IPS-18a (cell line): ENCODE results near the gene RMRP.
A peak's percentile ranks its signal among the peaks of the same experiment; 100 is the strongest.

Source experiments
- H3K27ac ChIP-seq: one replicate; pipeline ENCODE4 v1.5.1; 2013; ENCODE audit warnings: low read length
- H3K27me3 ChIP-seq: one replicate; pipeline ENCODE4 v1.6.1; 2013; ENCODE audit warnings: mild to moderate bottlenecking, low read length; ENCODE audit not compliant: control insufficient read depth, insufficient read depth
- H3K36me3 ChIP-seq: one replicate; pipeline ENCODE4 v1.6.1; 2013; ENCODE audit warnings: low read depth, low read length; ENCODE audit not compliant: control insufficient read depth
- H3K4me1 ChIP-seq: one replicate; pipeline ENCODE4 v1.6.1; 2013; ENCODE audit warnings: low read depth, low read length; ENCODE audit not compliant: control insufficient read depth
- H3K4me3 ChIP-seq: one replicate; pipeline ENCODE4 v1.5.1; 2013; ENCODE audit warnings: low read length
- H3K9ac ChIP-seq: one replicate; pipeline ENCODE4 v1.6.1; 2013; ENCODE audit warnings: mild to moderate bottlenecking, low read length, moderate library complexity
- H3K9me3 ChIP-seq: one replicate; pipeline ENCODE4 v1.6.1; 2013; ENCODE audit warnings: low read depth, low read length; ENCODE audit not compliant: control insufficient read depth

The RMRP gene

GRCh38 chr9:35660966-35661415 is 3.2 kb upstream of the RMRP start:
- Histone ChIP-seq H3K4me1 (peaks cover 19% of the 10 kb centered on the region), H3K9ac (no peak overlapping the region)

DNA sequence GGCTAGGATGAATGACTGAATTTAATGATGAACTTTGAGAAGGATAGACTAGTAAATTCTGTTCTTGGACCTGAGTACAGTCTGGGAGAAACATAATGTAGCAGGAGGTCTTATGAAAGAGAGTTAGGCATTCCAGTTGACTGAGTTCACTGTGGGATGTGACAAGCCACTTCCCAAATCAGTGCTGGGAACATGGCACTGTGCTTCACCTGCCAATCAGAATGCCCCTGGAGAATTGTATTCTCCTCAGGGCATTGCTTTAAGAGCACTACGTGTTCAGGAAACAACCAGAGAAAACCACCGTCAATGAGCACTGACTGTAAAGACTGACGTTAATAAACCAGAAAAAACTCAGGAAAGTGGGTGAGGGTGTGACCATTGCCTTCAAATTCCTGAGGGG is 1.5 kb upstream of the RMRP start:
- peaks cover 13% of the 10 kb centered on the region for H3K27me3 ChIP-seq
- H3K4me1 ChIP-seq, result peaks cover 14% of the 10 kb centered on the region
- no peaks in the 10 kb centered on the region for H3K9me3 ChIP-seq
- H3K4me3 ChIP-seq, result peak overlapping the region; percentile 95
- H3K27ac ChIP-seq, result no peak overlapping the region
- H3K36me3 ChIP-seq, result peaks cover 30% of the 10 kb centered on the region
- peak overlapping the region; percentile 74 for H3K9ac ChIP-seq

More at GRCh38 chr9:35660966-35661415, 3.2 kb upstream of the RMRP start:
- Histone ChIP-seq H3K27ac (no peak overlapping the region), H3K27me3 (peaks cover 11% of the 10 kb centered on the region), H3K4me3 (no peak overlapping the region), H3K36me3 (peaks cover 30% of the 10 kb centered on the region), H3K9me3 (no peaks in the 10 kb centered on the region)

- peak overlapping the region; percentile 95 for H3K4me3 ChIP-seq
- H3K27me3 ChIP-seq, result peaks cover 13% of the 10 kb centered on the region
- H3K27ac ChIP-seq, result peak overlapping the region; percentile 92
- H3K9ac ChIP-seq, result peak overlapping the region; percentile 74
- H3K9me3 ChIP-seq, result no peaks in the 10 kb centered on the region
- peaks cover 10% of the 10 kb centered on the region for H3K4me1 ChIP-seq
- peaks cover 30% of the 10 kb centered on the region for H3K36me3 ChIP-seq
These were observed 1.1 kb upstream of the RMRP start for GRCh38 chr9:35658968-35659220.

DNA sequence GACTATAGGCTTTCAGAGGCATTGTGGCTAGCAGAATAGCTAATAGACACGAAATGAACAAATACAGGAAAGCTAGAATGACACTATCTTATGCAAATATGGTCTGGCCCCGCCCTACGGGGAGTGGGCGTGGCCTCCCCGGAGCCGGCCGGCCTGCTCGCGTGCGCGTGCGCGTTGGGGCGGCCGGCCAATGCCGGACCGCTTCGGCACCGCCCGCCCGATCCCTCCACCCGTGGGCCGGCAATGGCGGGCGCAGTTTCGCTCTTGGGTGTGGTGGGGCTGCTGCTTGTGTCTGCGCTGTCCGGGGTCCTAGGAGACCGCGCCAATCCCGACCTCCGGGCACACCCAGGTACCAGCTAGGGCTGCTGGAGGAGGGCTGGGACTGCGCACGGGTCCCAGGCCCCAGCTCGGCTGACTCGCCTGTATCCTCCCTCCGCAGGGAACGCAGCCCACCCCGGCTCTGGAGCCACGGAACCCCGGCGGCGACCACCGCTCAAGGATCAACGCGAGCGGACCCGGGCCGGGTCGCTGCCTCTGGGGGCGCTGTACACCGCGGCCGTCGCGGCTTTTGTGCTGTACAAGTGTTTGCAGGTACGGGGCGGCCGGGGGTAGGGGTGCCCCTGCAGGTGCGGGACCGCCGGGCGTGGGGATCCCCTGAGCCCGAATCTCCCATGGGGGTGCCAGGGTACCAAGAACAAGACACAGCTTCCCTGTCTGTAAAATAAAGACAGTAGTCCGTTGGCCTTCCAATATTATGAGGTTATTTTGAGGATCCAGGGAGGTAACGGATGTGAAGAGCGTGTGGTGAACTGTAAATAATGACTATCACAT is 533 bp upstream of the RMRP start, which contains the start of gene CCDC107:
Gene CCDC107 (plus strand): TSS at position 156 of the 831 bp plus-strand sequence. CDS start 88 bp downstream, at position 244.
- Histone ChIP-seq H3K27ac (peak within 1 kb of the TSS; percentile 92), H3K27me3 (peaks cover 13% of the 10 kb centered on the region), H3K36me3 (peaks cover 30% of the 10 kb centered on the region), H3K4me3 (peak within 1 kb of the TSS; percentile 95), H3K4me1 (peaks cover 9% of the 10 kb centered on the region), H3K9ac (peak within 1 kb of the TSS; percentile 74), H3K9me3 (no peaks in the 10 kb centered on the region)

GRCh38 chr9:35656831-35657545 is 831 bp downstream of the RMRP start:
- no peaks in the 10 kb centered on the region for H3K9me3 ChIP-seq
- no peak overlapping the region for H3K27ac ChIP-seq
- H3K4me3 ChIP-seq, result peak overlapping the region; percentile 95
- peaks cover 13% of the 10 kb centered on the region for H3K27me3 ChIP-seq
- H3K9ac ChIP-seq, result peak overlapping the region; percentile 74
- H3K36me3 ChIP-seq, result peaks cover 17% of the 10 kb centered on the region
- H3K4me1 ChIP-seq, result peaks cover 9% of the 10 kb centered on the region

GRCh38 chr9:35656348-35656747 is 1.5 kb downstream of the RMRP start:
- no peak overlapping the region for H3K27ac ChIP-seq
- H3K9me3 ChIP-seq, result no peaks in the 10 kb centered on the region
- H3K4me1 ChIP-seq, result peaks cover 10% of the 10 kb centered on the region
- H3K4me3 ChIP-seq, result no peak overlapping the region
- H3K27me3 ChIP-seq, result peaks cover 13% of the 10 kb centered on the region
- H3K9ac ChIP-seq, result no peak overlapping the region
- peaks cover 12% of the 10 kb centered on the region for H3K36me3 ChIP-seq

- H3K36me3 ChIP-seq, result no peaks in the 10 kb centered on the region
- no peak overlapping the region for H3K4me3 ChIP-seq
- H3K9ac ChIP-seq, result no peak overlapping the region
- no peak overlapping the region for H3K27ac ChIP-seq
- H3K4me1 ChIP-seq, result peaks cover 19% of the 10 kb centered on the region
- H3K27me3 ChIP-seq, result peaks cover 13% of the 10 kb centered on the region
- H3K9me3 ChIP-seq, result no peaks in the 10 kb centered on the region
These were observed 4.2 kb downstream of the RMRP start for GRCh38 chr9:35653611-35654010.

DNA sequence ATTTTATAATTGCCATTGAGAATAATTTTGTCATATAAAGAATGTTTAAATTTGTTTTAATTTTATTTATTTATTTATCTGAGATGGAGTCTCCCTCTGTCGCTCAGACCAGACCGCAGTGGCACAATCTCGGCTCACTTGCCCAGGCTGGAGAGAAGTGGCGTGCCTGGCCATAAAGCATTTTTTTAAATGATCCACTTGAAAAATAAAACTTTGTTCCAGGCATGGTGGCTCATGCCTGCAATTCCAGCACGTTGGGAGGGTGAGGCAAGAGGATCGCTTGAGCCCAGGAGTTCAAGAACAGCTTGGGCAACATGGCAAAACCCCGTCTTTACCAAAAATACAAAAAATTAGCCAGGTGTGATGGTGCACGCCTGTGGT is 5.0 kb downstream of the RMRP start:
- Histone ChIP-seq H3K36me3 (no peaks in the 10 kb centered on the region), H3K4me3 (no peak overlapping the region), H3K4me1 (peaks cover 19% of the 10 kb centered on the region), H3K9me3 (no peaks in the 10 kb centered on the region), H3K27me3 (peaks cover 13% of the 10 kb centered on the region), H3K27ac (no peak overlapping the region), H3K9ac (no peak overlapping the region)

DNA sequence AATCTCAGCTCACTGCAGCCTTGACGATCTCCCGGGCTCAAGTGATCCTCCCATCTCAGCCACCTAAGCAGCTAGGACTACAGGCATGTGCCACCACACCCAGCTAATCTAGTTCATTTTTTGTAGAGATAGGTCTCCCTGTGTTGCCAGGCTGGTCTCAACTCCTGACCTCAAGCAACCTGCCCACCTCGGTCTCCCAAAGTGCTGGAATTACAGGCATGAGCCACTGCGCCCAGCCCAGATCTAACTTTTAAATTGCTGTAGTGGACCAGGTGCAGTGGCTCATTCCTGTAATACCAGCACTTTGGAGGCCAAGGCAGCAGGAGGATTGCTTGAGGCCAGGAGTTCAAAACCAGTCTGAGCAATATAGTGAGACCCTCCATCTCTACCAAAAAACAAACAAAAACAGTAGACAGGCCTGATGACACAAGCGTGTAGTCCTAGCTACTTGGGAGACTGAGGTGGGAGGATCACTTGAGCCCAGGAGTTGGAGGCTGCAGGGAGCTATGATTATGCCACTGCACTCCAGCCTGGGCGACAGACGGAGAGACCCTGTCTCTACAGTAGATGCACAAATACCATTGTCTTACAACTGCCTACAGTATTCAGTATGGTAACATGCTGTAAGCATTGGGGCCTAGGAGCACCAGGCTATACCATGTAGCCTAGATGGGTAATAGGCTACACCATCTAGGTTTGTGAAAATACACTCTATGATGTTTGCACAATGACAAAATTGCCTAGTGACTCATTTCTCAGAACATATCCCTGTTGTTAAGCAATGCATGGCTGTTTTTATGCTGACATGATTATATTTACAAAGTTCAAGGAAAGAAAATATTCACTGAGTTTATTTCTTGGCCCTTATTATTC is 5.6 kb downstream of the RMRP start:
- peaks cover 22% of the 10 kb centered on the region for H3K4me1 ChIP-seq
- peaks cover 17% of the 10 kb centered on the region for H3K27me3 ChIP-seq

GRCh38 chr9:35650341-35651158 is 7.3 kb downstream of the RMRP start, which contains the start of gene SIT1:
Gene SIT1 (minus strand): TSS chr9:35650931. CDS start chr9:35650853, 78 bp downstream.
- no peaks in the 10 kb centered on the region for H3K36me3 ChIP-seq
- no peak within 1 kb of the TSS for H3K9ac ChIP-seq
- H3K9me3 ChIP-seq, result no peaks in the 10 kb centered on the region
- H3K4me1 ChIP-seq, result peaks cover 19% of the 10 kb centered on the region
- peaks cover 4% of the 10 kb centered on the region for H3K27me3 ChIP-seq
- no peak within 1 kb of the TSS for H3K27ac ChIP-seq
- peak within 1 kb of the TSS; percentile 31 for H3K4me3 ChIP-seq

More for the DNA sequence above, 5.6 kb downstream of the RMRP start:
- no peaks in the 10 kb centered on the region for H3K36me3 ChIP-seq
- no peak overlapping the region for H3K9ac ChIP-seq
- no peak overlapping the region for H3K27ac ChIP-seq
- no peaks in the 10 kb centered on the region for H3K9me3 ChIP-seq
- no peak overlapping the region for H3K4me3 ChIP-seq
